ENCODE data around the gene KHDRBS2.
"Not testable (repeated sequence)": the region's sequence is repeated elsewhere in the genome, so short reads cannot be mapped to it uniquely, and the experiment has no call there.

KHDRBS2 gene

DNA sequence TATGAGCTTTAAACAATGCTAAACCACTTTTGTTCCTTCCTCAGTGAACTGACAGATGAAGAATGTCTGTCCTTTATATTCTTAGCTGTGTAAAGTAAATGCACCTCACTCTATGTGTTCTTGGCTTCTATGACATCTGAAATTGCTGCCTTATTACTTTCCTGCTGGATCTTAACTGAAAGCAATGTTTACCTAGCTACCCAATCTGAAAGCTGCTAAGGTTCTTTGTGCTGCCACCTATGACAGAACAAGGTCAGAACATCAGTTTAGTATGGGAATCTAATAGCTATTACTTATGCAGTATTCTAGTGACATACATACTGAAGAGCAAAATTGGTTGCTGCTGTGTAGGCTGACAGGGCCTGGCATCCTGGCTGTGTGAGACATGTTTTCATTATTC is 444.1 kb downstream of the KHDRBS2 start:
- DNase-seq: no peak

DNA sequence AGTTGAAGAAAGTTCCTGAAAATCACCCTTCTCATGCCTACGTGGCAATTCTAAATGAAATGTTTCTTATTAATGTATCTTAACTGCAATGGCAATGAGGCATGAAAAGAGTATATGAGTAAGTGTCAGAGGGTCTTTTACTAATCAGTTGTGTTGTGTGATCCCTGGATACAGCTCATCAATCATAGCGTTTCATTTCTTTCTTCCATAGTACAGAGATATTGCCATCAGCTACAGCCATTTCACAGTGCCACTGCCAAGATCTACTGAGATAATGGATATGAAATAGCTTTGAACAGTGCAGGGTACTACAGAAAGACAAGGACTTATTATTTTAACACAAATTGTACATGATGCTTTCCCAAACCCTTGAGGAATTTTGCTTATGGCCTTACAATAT is 450.8 kb downstream of the KHDRBS2 start:
- DNase-seq: no peak

GRCh38 chr6:61833176-61833755 is 452.8 kb downstream of the KHDRBS2 start:
- no peak for DNase-seq

- no peak for DNase-seq
These were observed 468.3 kb downstream of the KHDRBS2 start for GRCh38 chr6:61817716-61818115.

DNA sequence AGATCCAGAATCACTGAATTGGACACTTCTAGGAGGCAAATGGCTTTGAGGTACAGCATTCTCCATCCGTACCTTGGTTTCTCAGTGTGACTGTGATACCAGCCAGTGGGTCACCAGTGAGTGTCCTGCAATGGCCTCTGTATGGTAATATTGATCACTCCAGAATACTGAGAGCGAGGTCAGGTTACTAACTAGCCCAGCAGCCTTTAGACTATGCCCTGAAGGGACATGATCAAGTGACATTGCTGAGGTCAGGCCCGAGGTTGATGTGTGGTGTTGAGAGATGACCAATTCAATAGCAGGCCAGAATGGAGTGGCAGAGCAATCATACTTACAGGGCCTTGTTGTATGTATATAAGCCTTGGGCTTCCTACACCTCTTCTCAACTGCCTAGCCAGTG is 476.0 kb downstream of the KHDRBS2 start:
- DNase-seq: no peak

DNA sequence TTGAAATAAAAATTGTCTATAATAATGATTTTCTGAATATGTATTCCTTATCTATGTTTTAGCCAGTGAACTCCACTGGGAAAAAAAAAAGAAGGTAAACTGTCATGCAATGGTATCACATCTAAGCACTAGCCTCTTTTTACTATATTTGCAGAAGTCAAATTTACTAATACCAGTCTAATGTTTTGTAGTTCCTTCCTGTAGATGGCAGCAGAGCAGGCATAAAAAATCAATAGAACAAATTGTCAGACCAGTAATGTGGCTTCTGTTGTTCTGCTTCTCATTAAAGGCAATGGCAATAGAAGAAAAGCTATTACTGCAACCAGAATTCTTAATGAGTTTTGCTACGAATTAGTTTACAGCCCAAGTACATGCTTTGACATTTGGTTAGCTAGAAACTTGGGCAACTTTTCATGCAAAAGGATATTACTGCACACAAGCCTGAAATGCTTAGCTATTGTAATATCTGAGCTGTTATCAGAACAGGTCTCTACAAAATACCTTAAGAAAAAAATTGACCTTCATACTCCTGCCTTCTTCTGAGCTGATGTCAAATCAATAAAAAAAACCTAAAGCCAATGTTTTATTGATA is 476.9 kb downstream of the KHDRBS2 start:
- DNase-seq: no peak

DNA sequence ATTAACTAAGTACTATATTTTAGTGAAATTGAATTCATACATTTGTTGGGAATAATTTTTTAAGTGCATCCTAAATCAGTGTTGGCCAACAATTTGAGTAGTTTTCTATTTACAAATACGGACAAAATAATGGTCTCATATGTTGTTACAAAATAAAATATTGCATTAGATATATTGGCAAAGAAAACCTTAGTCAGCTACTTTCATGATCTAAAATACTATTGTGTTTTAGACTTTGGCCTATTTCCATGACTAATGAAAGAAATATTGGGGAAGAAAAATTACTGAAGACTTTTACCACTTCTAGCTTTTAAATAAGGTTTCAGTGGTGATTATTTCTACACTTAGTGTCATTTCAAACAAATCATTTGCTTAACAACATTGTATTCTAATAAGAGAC is 498.0 kb downstream of the KHDRBS2 start:
- DNase-seq: no peak

GRCh38 chr6:61769446-61769845 is 516.6 kb downstream of the KHDRBS2 start:
- DNase-seq: not testable (repeated sequence)

GRCh38 chr6:61755739-61756138 is 530.3 kb downstream of the KHDRBS2 start:
- DNase-seq: no peak

DNA sequence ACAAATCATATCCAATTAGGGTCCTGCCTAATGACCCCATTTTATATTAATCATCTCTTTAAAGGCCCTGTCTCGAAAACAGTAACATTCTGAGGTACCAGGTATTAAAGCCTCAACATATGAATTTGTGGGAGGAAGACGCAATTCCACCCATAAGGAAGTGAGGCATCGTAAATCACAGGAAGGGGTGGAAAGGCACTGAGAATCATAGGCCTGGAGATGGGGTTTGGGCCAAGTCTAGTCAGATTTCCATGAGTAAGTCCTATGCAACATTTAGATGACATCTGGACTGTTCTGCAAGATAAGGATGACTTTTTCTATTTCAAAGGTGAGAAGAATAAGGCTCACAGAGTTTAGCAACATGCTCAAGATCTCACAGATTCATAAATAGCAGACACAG is 534.0 kb downstream of the KHDRBS2 start:
- DNase-seq: no peak

DNA sequence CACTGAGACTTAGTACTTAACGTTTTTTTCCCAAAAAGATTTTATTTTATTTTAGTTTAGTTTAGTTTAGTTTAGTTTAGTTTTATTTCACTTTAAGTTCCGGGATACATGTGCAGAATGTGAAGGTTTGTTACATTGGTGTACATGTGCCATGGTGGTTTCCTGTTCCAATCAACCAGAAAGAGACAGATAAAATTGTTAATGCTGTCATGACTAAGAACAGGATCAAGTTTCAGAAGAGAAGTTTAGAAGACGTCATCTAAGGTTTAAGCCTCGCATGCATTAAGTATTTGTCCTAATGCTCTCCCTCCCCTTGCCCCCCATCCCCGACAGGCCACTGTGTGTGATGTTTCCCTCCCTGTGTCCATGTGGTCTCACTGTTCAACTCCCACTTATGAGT is 540.0 kb downstream of the KHDRBS2 start:
- DNase-seq: no peak

- DNase-seq: no peak
These were observed 574.2 kb downstream of the KHDRBS2 start for GRCh38 chr6:61711849-61712248.

DNA sequence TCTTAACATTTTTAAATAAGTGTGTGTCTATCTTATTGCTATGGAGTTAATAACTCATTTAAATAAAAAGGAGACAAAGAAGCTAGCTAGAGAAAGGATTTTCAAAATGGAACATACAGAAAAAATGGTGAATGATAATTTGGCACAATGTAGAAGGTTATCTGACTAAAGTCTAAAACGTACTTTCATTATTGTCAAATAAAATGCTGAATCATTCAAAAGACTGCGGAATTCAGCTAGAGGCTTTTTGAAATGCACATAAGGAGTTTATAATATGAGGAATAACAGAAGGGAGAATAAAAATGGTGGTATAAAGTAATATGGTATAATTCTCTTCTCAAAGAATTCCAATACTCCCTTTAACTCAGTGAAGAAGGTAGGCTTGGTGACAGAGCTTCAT is 597.9 kb downstream of the KHDRBS2 start:
- no peak for DNase-seq

DNA sequence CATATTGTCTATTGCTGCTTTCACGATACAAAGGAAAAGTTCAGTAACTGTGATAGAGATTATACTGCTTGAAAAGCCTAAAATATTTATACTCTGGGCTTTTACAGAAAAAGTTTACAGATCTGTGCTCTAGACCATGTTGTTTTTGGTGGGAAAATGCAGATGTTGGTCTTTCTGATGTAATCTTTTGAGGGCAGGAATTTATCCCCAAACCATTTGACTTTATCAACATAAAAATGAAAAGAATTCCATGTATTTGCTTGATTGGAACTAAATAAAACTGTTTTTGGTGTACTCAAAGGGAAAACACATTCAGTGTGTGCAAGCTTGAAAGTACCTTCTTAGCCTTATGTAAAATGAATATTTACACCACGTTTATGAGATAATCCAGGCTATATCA is 603.5 kb downstream of the KHDRBS2 start:
- DNase-seq: no peak

- no peak for DNase-seq
These were observed 606.4 kb downstream of the KHDRBS2 start for GRCh38 chr6:61679625-61680024.

GRCh38 chr6:61675734-61676133 is 610.3 kb downstream of the KHDRBS2 start:
- DNase-seq: no peak

GRCh38 chr6:61649845-61650244 is 636.2 kb downstream of the KHDRBS2 start:
- no peak for DNase-seq

- no peak for DNase-seq
These were observed 645.6 kb downstream of the KHDRBS2 start for GRCh38 chr6:61640463-61640862.

Measured in activated T-cell treated with anti-CD3 and anti-CD28 coated beads, Interleukin-2, amount 50 U/mL, for 48 hours (primary cell).